Stromal cell of bone marrow (primary cell): ENCODE data around the gene CHRM2.

Experiments used
- DNase-seq: peaks from one replicate; pipeline ENCODE4 v3.0.0-alpha.2; 2012; ENCODE audit warnings: low read depth

Gene CHRM2

GRCh38 chr7:137026176-137026500 lies 157.7 kb downstream of the CHRM2 start:
- no peak for DNase-seq

GRCh38 chr7:137032436-137032835 lies 164.0 kb downstream of the CHRM2 start:
- DNase-seq, result no peak

GRCh38 chr7:137036768-137037167 lies 168.3 kb downstream of the CHRM2 start:
- DNase-seq, result no peak

- no peak for DNase-seq
These were observed 170.3 kb downstream of the CHRM2 start for GRCh38 chr7:137038706-137039105.

GRCh38 chr7:137040745-137041144 lies 172.3 kb downstream of the CHRM2 start:
- DNase-seq, result no peak

GRCh38 chr7:137045573-137045972 lies 177.1 kb downstream of the CHRM2 start:
- no peak for DNase-seq

- DNase-seq, result no peak
These were observed 201.0 kb downstream of the CHRM2 start for GRCh38 chr7:137069249-137069963.
